Heart right ventricle (tissue), 16 donors: Measurements from ENCODE around the gene WDR86. TPM values are rescaled to one million over a fixed set of nuclear protein-coding genes. Genes with fewer than 3 reads are reported as not detected.

Experiments
- ATAC-seq, 8 donors: fragments of 200-7000 bp; cut with Tn5 transposase; one replicate each; pipeline ENCODE4 v1.9.1; 2020; ENCODE audit warnings: mild to moderate bottlenecking in 8 of 8, moderate library complexity in 8 of 8, moderate number of reproducible peaks in 1 of 8
- DNase-seq, 2 donors: peaks; one replicate each; pipeline ENCODE4 v3.0.0-alpha.2; 2020
- H3K27ac ChIP-seq, 10 donors: fragments of 200-600 bp; sonication (generic) in 2 of 10; one replicate each; pipeline versions ENCODE4 v1.5.0 to v1.8.0; 2020 to 2022; ENCODE audit warnings: mild to moderate bottlenecking in 3 of 10
- H3K27me3 ChIP-seq, 7 donors: fragments of 200-600 bp; one replicate each; pipeline ENCODE4 v1.8.0; 2021 to 2022; ENCODE audit warnings: mild to moderate bottlenecking in 2 of 7
- H3K36me3 ChIP-seq, 9 donors: fragments of 200-600 bp; sonication (generic) in 1 of 9; one replicate each; pipeline versions ENCODE4 v1.5.0 to v1.8.0; 2020 to 2022; ENCODE audit warnings: mild to moderate bottlenecking in 2 of 9
- H3K4me1 ChIP-seq, 9 donors: fragments of 200-600 bp; sonication (generic) in 1 of 9; one replicate each; pipeline versions ENCODE4 v1.5.0 to v1.8.0; 2020 to 2022; ENCODE audit warnings: mild to moderate bottlenecking in 4 of 9
- H3K4me3 ChIP-seq, 10 donors: fragments of 200-600 bp; sonication (generic) in 2 of 10; one replicate each; pipeline versions ENCODE4 v1.5.0 to v1.8.0; 2020 to 2022; ENCODE audit warnings: mild to moderate bottlenecking in 7 of 10, moderate library complexity in 2 of 10
- H3K9me3 ChIP-seq, 11 donors: fragments of 200-600 bp in 10 of 11; sonication (generic) in 2 of 11; one replicate each; pipeline versions ENCODE4 v1.5.0 to v1.8.0; 2013 to 2022; ENCODE audit warnings: mild to moderate bottlenecking in 2 of 11, control low read depth in 1 of 11, moderate library complexity in 1 of 11
- WGBS, 2 donors: extraction: QIAGEN DNeasy Blood & Tissue Kit; methylation state at CpG; one replicate each; pipeline ENCODE4 v1.1.7; 2013; ENCODE audit warnings: inconsistent platforms in 1 of 2; 5-methylcytosine and 5-hydroxymethylcytosine counted together
- intact Hi-C, 10 donors: fragments of 100-400 bp; cut with DNase I; formaldehyde crosslinking; loops; one replicate each; pipeline versions ENCODE4 v1.11.1 to v1.14.2; 2022
- polyA plus RNA-seq, 2 donors: library from polyadenylated mRNA; stranded (reverse); fragments of 200-250 nt; gene quantifications; one replicate each; pipeline ENCODE4 v1.2.3, GENCODE V29; 2013
- total RNA-seq, 10 donors: library from RNA; stranded (reverse); fragmentation: NEBNext Ultra II Directional in 3 of 10; extraction: Animal tissue kit (Norgen Biotek cat#: 25700) in 3 of 10; gene quantifications; one replicate each; pipeline versions ENCODE4 v1.2.1 to v1.2.4, GENCODE V29; 2021 to 2023
- TF ChIP-seq, protein P1 (sequence below), 9 donors: fragments of 200-600 bp; sonication (generic) in 2 of 9; IDR thresholded peaks; one replicate each; pipeline versions ENCODE4 v1.5.0 to v1.8.0; 2021 to 2022; ENCODE audit warnings: antibody characterized with exemption in 9 of 9, mild to moderate bottlenecking in 5 of 9, moderate library complexity in 1 of 9
- donor health status: Arrhythmogenic right ventricular cardiomyopathy.
- donor health status: ischemic (EF 13 %, LVEDD 7.1; RV severe dilation, severe dysfunction).
- donor health status: healthy with polysubstance abuse.
- donor health status: DM: no; HTN: yes; CAD: no.
- donor health status: DM: no; HTN: no; CAD: no.
- donor health status: ischemic (EF 25% LVEDD 6.9; RV normal size, moderate dysfunction).
- donor health status: ischemic (EF 25% LVEDD 5.7; RV mildly dilated, moderate dysfunction).
- donor health status: healthy.
- donor health status: DM: yes; HTN: yes; CAD: no.
- donor health status: Ischemic cardiomyopathy.
- donor health status: ischemic (EF 35%, LVEDD 5.7; RV mildly dilated, moderate dysfunction).
- donor health status: nonischemic (EF 11% LVEDD 7.7; RV severe dilation, severe dysfunction).
- donor health status: DM: yes; HTN: yes; CAD: no.
- donor health status: PGD.
- donor health status: ischemic (EF 29% LVEDD 5.4; RV normal size, mild dysfunction).
- donor health status: nonischemic (EF 23%, LVEDD 6.1; RV moderate dilation, normal function).

WDR86 gene
- total and polyA plus RNA-seq, 12 donors: 0.15 to 0.52 (median 0.25) TPM; not detected in 3

DNA sequence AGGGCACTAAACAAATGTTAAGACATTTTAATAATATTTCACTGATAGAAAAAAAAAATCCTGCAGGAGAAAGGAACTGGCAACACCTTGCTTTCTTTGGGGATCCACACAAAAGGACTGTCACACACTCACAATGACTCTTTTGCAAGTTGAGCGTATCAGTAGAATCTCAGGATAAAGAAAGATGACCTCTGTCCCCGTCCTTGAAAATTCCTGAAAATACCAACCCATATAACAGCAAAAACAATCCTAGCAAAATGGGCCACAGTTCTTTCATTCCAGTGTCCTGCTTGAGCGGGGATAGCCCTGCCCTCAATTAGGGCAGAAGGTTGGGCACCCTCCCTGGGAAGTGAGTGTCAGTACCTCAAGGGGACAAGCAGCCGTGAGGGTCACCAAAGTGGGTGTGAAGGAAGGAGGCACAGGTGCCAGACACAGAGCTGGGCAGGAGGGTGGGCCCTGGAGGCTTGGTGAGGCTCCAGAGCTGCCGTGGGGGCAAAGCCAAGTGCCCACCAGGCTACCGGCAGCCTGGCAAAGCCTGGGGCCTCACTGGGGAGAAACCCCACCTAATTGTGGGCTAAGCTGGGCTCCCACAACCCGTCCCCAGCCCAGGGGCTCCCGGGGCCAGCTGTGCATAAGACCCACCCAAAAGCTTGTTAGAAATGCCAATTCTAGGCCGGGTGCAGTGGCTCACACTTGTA is 2.8 kb downstream of the WDR86 start:
- no peak overlapping the region for H3K27ac ChIP-seq
- DNase-seq (no peak), ATAC-seq (no peak)
- H3K4me3 ChIP-seq: no peak overlapping the region
- TF ChIP-seq, protein P1, sequence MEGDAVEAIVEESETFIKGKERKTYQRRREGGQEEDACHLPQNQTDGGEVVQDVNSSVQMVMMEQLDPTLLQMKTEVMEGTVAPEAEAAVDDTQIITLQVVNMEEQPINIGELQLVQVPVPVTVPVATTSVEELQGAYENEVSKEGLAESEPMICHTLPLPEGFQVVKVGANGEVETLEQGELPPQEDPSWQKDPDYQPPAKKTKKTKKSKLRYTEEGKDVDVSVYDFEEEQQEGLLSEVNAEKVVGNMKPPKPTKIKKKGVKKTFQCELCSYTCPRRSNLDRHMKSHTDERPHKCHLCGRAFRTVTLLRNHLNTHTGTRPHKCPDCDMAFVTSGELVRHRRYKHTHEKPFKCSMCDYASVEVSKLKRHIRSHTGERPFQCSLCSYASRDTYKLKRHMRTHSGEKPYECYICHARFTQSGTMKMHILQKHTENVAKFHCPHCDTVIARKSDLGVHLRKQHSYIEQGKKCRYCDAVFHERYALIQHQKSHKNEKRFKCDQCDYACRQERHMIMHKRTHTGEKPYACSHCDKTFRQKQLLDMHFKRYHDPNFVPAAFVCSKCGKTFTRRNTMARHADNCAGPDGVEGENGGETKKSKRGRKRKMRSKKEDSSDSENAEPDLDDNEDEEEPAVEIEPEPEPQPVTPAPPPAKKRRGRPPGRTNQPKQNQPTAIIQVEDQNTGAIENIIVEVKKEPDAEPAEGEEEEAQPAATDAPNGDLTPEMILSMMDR (IDR thresholded peaks at IDR 0.05): no peak
- peaks cover 3 to 40% (median 21%) of the 10 kb centered on the region in 9 donors for H3K4me1 ChIP-seq
- peaks cover 6 to 58% (median 50%) of the 10 kb centered on the region in 7 donors for H3K27me3 ChIP-seq
- no peaks in the 10 kb centered on the region for H3K9me3 ChIP-seq
- no peaks in the 10 kb centered on the region for H3K36me3 ChIP-seq
- intact Hi-C loops: no loop called here
- 91 to 96% methylated on average over 9 of the region's 9 CpGs for WGBS, 2 donors

DNA sequence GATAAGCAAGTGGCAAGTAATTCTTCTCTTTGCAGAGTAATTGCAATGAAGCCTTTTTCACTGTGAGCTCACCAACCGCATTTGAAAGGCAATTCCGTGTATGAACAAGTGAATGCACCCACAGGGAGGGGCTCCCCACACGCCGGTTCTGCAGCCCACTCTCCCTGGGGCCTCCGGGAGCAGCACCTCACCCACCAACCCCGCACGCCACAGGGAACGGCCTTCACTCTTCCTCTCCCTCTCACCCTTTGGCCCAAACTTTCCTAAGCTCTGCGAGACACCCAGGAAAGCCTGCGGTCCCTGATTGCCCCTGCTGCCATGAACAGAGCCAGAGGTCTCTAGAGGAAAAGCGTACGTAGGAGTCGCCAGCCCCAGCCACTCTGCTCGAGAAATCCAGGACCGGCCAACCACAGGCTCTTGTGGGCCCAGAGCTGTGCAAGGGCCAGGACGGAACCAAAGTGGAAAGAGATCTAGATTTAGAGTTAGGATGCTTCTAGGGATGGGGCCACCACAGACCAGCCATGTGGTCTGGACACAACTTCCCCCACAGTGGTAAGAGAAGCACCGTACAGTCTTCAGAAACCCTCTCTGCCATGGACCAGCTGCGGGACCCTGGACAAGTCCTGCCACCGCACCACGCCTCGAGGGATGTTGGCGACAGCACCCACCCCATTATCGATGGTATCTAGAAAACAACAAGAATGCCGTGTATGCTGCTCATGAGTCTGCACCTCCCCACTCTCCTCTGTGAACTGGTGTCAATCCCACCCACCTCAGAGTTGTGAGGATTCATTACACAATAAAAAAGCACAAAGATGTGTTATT is 3.6 kb downstream of the WDR86 start:
- intact Hi-C loops: no loop called here
- Histone ChIP-seq H3K27me3 (peaks cover 6 to 53% (median 46%) of the 10 kb centered on the region in 7 donors), H3K4me1 (peaks cover 3 to 40% (median 21%) of the 10 kb centered on the region in 9 donors), H3K27ac (no peak overlapping the region), H3K4me3 (no peak overlapping the region), H3K9me3 (no peaks in the 10 kb centered on the region), H3K36me3 (no peaks in the 10 kb centered on the region)
- 91 to 93% methylated on average over 24 of the region's 24 CpGs for WGBS, 2 donors
- TF ChIP-seq, protein P1 (IDR thresholded peaks at IDR 0.05): no peak
- ATAC-seq (no peak), DNase-seq (no peak)

DNA sequence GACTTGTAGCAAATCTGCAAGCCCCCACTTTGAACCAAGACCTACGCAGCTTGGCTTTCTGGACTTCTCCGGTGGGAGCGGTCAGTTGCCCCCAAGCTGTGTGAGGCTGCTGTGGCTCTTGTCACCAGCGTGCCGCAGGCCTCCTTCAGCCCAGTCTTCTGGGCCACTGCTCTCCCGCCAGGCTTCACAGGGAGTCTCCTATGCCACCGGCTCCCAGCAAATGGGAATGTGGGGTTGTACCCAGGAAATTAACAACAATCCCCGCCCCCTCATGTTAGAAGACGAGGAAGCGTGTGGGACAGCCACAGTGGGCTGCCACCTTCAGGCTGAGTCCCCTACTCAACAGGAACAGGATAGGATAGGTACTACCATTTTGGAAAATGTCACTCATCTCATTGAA is 4.2 kb downstream of the WDR86 start:
- TF ChIP-seq, protein P1 (IDR thresholded peaks at IDR 0.05): no peak
- 89 to 92% methylated on average over 10 of the region's 10 CpGs for whole genome bisulfite sequencing, 2 donors
- Histone ChIP-seq H3K4me1 (peaks cover 3 to 40% (median 19%) of the 10 kb centered on the region in 9 donors), H3K9me3 (no peaks in the 10 kb centered on the region), H3K4me3 (no peak overlapping the region), H3K27me3 (peaks cover 6 to 48% (median 41%) of the 10 kb centered on the region in 7 donors), H3K36me3 (no peaks in the 10 kb centered on the region), H3K27ac (no peak overlapping the region)
- ATAC-seq: no peak
- DNase-seq: no peak
- intact Hi-C loops: no loop called here

DNA sequence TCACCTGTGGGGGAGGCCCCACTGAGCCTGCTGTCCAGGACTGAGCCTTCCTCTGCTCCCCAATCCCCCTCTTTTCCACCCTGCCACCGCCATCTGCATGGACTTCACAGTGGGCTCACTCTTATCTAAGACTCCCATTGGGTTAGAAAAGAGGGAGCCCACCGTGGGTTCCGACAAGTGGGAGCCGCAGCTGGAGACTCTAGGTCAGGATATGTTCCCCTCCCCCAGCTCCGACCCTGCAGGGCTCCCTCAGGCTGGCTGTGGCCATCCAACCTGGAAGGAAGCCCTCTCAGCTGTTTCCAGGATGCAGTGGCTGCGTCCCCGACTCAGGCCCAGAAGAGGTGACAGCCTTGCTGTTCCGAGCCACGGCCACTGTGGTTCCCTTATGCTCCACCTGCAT is 4.8 kb downstream of the WDR86 start:
- 68 to 69% methylated on average over 9 of the region's 9 CpGs for WGBS, 2 donors
- Histone ChIP-seq H3K9me3 (no peaks in the 10 kb centered on the region), H3K4me3 (no peak overlapping the region), H3K36me3 (no peaks in the 10 kb centered on the region), H3K4me1 (peaks cover 3 to 35% (median 14%) of the 10 kb centered on the region in 9 donors), H3K27me3 (peaks cover 6 to 46% (median 37%) of the 10 kb centered on the region in 7 donors), H3K27ac (no peak overlapping the region)
- intact Hi-C loops: no loop called here
- TF ChIP-seq, protein P1 (IDR thresholded peaks at IDR 0.05): no peak
- ATAC-seq (no peak), DNase-seq (no peak)
